ENCODE data around the gene ZCCHC8. TPM values are rescaled to one million over a fixed set of nuclear protein-coding genes. Genes with fewer than 3 reads are reported as not detected.

ZCCHC8 gene
- total RNA-seq, 2 donors from 2014 or later = 26.2 to 26.3 TPM

- H3K27ac Mint-ChIP-seq = no peak overlapping the region
- no peaks in the 10 kb centered on the region for H3K9me3 Mint-ChIP-seq
- no peaks in the 10 kb centered on the region for H3K27me3 Mint-ChIP-seq (ENCODE audit: insufficient read depth)
- H3K9ac ChIP-seq (ENCODE audit: extremely low read depth, low read length, poor library complexity, severe bottlenecking) = no peak overlapping the region
- H3K4me1 ChIP-seq (ENCODE audit: control insufficient read depth, insufficient read depth, low read length) = no peaks in the 10 kb centered on the region
- no peak overlapping the region for H3K27ac ChIP-seq (ENCODE audit: low read depth, low read length)
- WGBS, 2 experiments (ENCODE audit: insufficient coverage in 1 of 2, insufficient read length in 1 of 2) = 94 to 100% methylated on average over 2 of the region's 2 CpGs
- H3K4me3 Mint-ChIP-seq = no peak overlapping the region
- no peaks in the 10 kb centered on the region for H3K9me3 ChIP-seq (ENCODE audit: control insufficient read depth, low read length)
- H3K36me3 ChIP-seq (ENCODE audit: control insufficient read depth, insufficient read depth, low read length) = peaks cover 59% of the 10 kb centered on the region
- no peak overlapping the region for H3K4me3 ChIP-seq (ENCODE audit: low read length)
- DNase-seq = peak; percentile 18
- H3K36me3 Mint-ChIP-seq (ENCODE audit: low read depth) = peaks cover 42% of the 10 kb centered on the region
- no peaks in the 10 kb centered on the region for H3K4me1 Mint-ChIP-seq
- no peaks in the 10 kb centered on the region for H3K27me3 ChIP-seq (ENCODE audit: control insufficient read depth, insufficient read depth, low read length, poor library complexity, severe bottlenecking)
- TF ChIP-seq, protein P1, sequence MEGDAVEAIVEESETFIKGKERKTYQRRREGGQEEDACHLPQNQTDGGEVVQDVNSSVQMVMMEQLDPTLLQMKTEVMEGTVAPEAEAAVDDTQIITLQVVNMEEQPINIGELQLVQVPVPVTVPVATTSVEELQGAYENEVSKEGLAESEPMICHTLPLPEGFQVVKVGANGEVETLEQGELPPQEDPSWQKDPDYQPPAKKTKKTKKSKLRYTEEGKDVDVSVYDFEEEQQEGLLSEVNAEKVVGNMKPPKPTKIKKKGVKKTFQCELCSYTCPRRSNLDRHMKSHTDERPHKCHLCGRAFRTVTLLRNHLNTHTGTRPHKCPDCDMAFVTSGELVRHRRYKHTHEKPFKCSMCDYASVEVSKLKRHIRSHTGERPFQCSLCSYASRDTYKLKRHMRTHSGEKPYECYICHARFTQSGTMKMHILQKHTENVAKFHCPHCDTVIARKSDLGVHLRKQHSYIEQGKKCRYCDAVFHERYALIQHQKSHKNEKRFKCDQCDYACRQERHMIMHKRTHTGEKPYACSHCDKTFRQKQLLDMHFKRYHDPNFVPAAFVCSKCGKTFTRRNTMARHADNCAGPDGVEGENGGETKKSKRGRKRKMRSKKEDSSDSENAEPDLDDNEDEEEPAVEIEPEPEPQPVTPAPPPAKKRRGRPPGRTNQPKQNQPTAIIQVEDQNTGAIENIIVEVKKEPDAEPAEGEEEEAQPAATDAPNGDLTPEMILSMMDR (conservative IDR thresholded peaks at IDR 0.05) = no peak
These were observed 33.1 kb upstream of the ZCCHC8 start for GRCh38 chr12:122533856-122534255.

GRCh38 chr12:122528992-122529391 is 28.3 kb upstream of the ZCCHC8 start:
- no peaks in the 10 kb centered on the region for H3K9me3 ChIP-seq (ENCODE audit: control insufficient read depth, low read length)
- Mint-ChIP-seq H3K27me3 (ENCODE audit: insufficient read depth) (no peaks in the 10 kb centered on the region), H3K36me3 (ENCODE audit: low read depth) (peaks cover 29% of the 10 kb centered on the region), H3K27ac (no peak overlapping the region), H3K4me3 (no peak overlapping the region), H3K4me1 (peaks cover 11% of the 10 kb centered on the region), H3K9me3 (no peaks in the 10 kb centered on the region)
- no peaks in the 10 kb centered on the region for H3K4me1 ChIP-seq (ENCODE audit: control insufficient read depth, insufficient read depth, low read length)
- DNase-seq = no peak
- H3K27ac ChIP-seq (ENCODE audit: low read depth, low read length) = no peak overlapping the region
- H3K9ac ChIP-seq (ENCODE audit: extremely low read depth, low read length, poor library complexity, severe bottlenecking) = no peak overlapping the region
- no peaks in the 10 kb centered on the region for H3K27me3 ChIP-seq (ENCODE audit: control insufficient read depth, insufficient read depth, low read length, poor library complexity, severe bottlenecking)
- TF ChIP-seq, protein P1 (conservative IDR thresholded peaks at IDR 0.05) = no peak
- no peak overlapping the region for H3K4me3 ChIP-seq (ENCODE audit: low read length)
- WGBS, 2 experiments (ENCODE audit: insufficient coverage in 1 of 2, insufficient read length in 1 of 2) = 93 to 96% methylated on average over 3 to 6 of the region's 6 CpGs
- peaks cover 46% of the 10 kb centered on the region for H3K36me3 ChIP-seq (ENCODE audit: control insufficient read depth, insufficient read depth, low read length)

GRCh38 chr12:122528582-122528981 is 27.9 kb upstream of the ZCCHC8 start:
- no peak overlapping the region for H3K27ac Mint-ChIP-seq
- H3K27ac ChIP-seq (ENCODE audit: low read depth, low read length) = no peak overlapping the region
- peak overlapping the region; percentile 89 for H3K4me3 ChIP-seq (ENCODE audit: low read length)

More at GRCh38 chr12:122528582-122528981, 27.9 kb upstream of the ZCCHC8 start:
- no peak overlapping the region for H3K4me3 Mint-ChIP-seq
- 86 to 97% methylated on average over 7 of the region's 7 CpGs for WGBS, 2 experiments (ENCODE audit: insufficient coverage in 1 of 2, insufficient read length in 1 of 2)
- H3K4me1 ChIP-seq (ENCODE audit: control insufficient read depth, insufficient read depth, low read length) = peaks cover under 1% of the 10 kb centered on the region
- peaks cover 48% of the 10 kb centered on the region for H3K36me3 ChIP-seq (ENCODE audit: control insufficient read depth, insufficient read depth, low read length)
- no peaks in the 10 kb centered on the region for H3K9me3 Mint-ChIP-seq
- H3K27me3 ChIP-seq (ENCODE audit: control insufficient read depth, insufficient read depth, low read length, poor library complexity, severe bottlenecking) = no peaks in the 10 kb centered on the region
- H3K36me3 Mint-ChIP-seq (ENCODE audit: low read depth) = peaks cover 29% of the 10 kb centered on the region
- no peaks in the 10 kb centered on the region for H3K27me3 Mint-ChIP-seq (ENCODE audit: insufficient read depth)
- peaks cover 16% of the 10 kb centered on the region for H3K4me1 Mint-ChIP-seq
- TF ChIP-seq, protein P1 (conservative IDR thresholded peaks at IDR 0.05) = no peak
- no peaks in the 10 kb centered on the region for H3K9me3 ChIP-seq (ENCODE audit: control insufficient read depth, low read length)
- no peak for DNase-seq
- H3K9ac ChIP-seq (ENCODE audit: extremely low read depth, low read length, poor library complexity, severe bottlenecking) = no peak overlapping the region
